HG03565 (cell line): ENCODE measurements around the gene RTN4RL1.

Experiments used
- ATAC-seq: cut with Tn5 transposase; IDR thresholded peaks from one replicate; pipeline ENCODE4 v1.9.1; 2021; ENCODE audit warnings: mild to moderate bottlenecking, moderate library complexity; ENCODE audit not compliant: unreplicated experiment

RTN4RL1 gene

DNA sequence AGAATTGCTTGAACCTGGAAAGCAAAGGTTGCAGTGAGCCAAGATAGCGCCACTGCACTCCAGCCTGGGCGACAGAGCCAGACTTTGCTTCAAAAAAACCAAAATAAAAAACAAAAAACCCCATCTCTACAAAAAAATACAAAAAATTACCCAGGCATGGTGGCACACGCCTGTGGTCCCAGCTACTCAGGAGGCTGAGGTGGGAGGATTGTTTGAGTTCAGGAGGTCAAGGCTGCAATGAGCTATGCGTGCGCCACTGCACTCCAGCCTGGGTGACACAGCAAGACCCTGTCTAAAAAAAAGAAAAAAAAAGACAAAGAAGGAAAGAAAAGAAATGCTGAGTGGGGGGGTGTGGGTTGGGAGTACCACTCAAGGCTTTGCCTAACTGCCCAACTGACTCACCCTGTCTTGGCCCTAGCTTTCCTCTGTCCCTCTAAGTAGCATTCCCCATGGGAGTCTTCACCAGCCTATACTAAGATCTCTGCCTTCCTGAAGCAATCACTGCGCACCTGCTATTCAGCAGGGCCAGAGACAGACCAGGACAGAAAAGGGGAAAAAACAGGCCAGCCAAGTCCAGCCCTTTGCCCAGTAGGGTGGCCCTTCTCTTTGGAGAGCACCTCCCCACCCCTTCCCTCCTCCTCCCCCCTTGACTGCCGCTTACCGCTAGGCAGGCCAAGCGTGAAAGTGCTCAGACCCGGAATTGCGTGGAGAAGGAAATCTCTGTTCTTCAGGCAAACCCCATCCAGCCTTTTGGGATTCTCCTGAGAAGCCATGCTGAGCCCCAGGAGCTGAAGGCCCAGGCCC lies 45.8 kb downstream of the RTN4RL1 start:
- ATAC-seq = no peak

DNA sequence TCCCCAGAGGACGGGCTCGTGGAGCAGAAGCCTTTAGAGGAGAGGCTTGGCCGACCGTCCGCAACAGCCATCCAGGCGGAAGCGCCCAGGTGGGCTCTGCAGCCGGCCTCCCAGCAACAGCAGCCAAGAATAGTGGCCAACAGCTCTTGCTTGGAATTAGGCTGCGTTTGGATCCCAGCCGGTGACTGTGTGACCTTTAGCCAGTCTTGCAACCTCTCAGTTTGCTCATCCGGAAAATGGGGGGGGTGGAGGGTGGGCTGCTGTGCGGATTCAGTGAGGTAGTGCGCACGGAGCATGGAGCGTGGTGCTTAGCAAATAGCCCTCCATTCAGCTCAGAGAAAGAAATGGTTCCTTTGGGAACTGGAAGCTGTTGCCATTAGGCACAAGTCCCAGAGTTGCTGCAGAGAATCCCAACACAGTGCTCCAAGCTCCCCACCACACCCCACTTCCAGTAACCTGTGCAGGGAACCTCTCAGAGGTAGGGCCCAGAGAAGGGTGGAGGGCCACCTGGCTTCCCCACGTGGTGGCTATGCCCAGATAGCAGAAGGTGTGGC lies 46.7 kb downstream of the RTN4RL1 start:
- no peak for ATAC-seq

GRCh38 chr17:1977583-1978395 lies 47.3 kb downstream of the RTN4RL1 start:
- no peak for ATAC-seq

GRCh38 chr17:1976683-1977064 lies 48.5 kb downstream of the RTN4RL1 start:
- no peak for ATAC-seq

GRCh38 chr17:1976000-1976682 lies 49.0 kb downstream of the RTN4RL1 start:
- ATAC-seq = no peak

- ATAC-seq = no peak
These were observed 49.6 kb downstream of the RTN4RL1 start for GRCh38 chr17:1975573-1975972.

- no peak for ATAC-seq
These were observed 52.5 kb downstream of the RTN4RL1 start for GRCh38 chr17:1972487-1973160.

- no peak for ATAC-seq
These were observed 54.2 kb downstream of the RTN4RL1 start for GRCh38 chr17:1970843-1971384.

DNA sequence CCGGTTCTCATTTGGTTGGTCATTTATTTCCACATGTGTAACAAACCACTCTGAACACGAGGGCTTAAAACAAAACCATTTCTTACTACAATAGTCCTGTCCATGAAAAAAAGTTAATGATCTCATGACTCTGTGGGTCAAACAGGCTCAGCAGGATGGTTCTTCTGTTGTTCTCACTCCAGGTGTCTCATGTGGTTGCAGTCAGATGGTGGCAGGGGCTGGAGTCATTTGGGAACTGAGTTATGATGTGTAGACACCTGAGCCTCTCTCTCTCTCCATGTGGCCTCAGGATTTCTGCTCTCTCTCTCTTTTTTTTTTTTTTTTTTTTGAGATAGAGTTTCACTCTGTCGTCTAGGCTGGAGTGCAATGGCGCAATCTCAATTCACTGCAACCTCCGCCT lies 55.4 kb downstream of the RTN4RL1 start:
- ATAC-seq = no peak

DNA sequence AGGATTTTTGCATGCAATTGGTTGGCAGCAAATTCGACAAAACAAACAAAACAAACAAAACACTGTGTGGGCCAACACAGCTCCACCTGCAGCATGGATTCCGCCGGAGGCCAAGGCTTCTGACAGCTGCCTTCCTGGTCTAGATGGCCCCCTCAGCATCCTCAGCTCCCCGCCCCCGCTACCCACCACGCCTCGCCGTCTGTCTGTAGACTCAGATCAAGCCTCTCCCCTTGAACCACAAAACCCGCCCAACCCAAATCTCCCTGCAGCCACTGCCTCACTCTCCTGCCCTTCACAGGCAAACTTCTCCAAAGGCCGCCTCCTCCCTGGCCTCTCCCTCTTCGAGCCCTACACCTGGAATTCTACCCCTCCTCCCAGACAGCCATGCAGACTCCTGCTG lies 57.9 kb downstream of the RTN4RL1 start:
- ATAC-seq = no peak

- no peak for ATAC-seq
These were observed 58.7 kb downstream of the RTN4RL1 start for GRCh38 chr17:1966274-1967086.

DNA sequence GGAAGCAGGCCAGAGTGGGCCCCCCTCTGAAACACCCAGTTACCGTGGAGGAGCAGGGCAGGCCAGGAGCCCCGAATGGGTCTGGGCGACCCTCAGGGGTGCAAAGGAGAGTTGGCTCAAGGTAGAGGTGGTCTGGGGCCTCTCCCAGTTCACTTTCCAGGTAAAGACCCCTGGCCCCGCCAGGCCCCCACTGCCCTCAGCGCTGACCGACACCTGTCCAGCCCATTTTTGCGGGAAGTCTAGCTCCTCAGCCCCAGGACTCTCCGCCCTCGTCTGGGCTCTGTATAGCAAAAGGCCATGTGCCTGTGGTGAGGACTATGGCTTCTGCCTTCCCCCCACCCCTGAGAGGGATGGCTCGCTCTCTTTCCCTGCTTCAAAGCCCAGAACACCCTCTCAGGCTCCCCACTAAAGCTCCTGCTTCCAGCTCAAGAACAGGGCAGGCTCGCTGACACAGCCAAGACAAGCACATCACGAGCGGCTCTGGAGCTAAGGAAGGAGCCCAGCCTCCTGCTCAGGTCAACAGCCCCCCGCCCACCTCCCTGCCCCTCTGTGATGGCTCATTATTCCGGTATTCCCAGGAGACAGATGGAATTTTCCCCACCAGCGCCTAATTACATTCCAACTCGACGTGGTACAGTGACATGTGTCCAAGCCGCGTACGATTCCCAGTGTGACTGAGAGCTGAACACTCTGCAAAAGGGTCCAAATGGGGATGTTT lies 59.4 kb downstream of the RTN4RL1 start:
- ATAC-seq = no peak

GRCh38 chr17:1963250-1963649 lies 61.9 kb downstream of the RTN4RL1 start:
- ATAC-seq = no peak

- ATAC-seq = no peak
These were observed 63.9 kb downstream of the RTN4RL1 start for GRCh38 chr17:1961189-1961588.

DNA sequence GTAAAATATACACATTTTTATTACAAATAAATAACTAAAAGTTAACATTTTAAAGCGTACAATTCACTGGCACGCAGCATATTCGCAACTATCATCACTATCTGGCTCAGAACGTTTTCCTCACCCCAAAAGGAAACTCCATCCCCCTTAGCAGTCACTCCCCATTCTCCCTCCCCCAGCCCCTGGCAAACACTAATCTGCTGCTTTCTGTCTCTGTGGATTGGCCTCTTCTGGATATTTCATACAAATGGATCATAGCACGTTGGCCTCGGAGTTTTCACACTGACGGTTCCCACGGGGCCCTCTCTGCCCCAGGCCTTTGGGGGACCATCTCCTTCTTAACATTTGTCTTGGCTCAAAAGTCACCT lies 64.6 kb downstream of the RTN4RL1 start:
- ATAC-seq = no peak

GRCh38 chr17:1959871-1960544 lies 65.1 kb downstream of the RTN4RL1 start:
- no peak for ATAC-seq

DNA sequence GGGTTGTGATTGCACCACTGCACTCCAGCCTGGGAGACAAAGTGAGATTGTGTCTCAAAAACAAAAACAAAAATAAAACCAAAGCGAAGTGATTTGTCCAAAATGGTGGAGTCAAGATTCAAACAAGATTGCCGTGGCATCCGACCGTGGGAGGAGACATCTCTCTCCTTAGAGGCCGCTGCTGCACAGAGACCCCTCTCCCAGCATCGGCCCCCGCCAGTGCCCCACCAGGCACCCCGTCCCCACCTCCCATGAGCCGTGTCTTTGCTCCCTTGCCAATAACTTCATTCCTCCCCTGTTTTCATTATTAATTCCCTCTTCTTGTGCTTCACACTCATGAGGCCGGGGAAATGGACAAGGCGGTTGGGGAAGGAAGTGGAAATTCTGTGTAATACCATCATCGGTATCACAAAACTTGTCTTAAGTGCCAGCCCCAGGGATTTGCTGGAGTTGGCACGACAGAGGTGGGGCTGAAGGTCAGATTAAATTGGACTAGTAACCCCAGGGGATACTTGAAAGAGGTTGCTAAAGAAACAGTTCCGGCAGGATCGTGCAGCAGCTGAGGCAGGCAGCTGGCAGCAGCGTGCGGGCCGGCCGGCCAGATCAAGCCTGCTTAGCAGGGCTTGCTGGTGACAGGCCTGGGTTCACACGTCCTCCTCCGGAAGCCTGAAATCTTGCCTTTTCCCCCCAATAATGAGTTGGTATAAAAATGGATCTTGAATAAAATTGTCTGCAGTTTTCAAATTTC lies 66.8 kb downstream of the RTN4RL1 start:
- no peak for ATAC-seq

- ATAC-seq = no peak
These were observed 68.1 kb downstream of the RTN4RL1 start for GRCh38 chr17:1957037-1957436.
